NCI-H1092 treated with DMSO at 0.1 percent for 48 hours (cell line): ENCODE results near the gene KIF26B.

Experiments used
- DNase-seq: peaks from one replicate; lab custom pipeline; 2025; lab: John Stamatoyannopoulos, UW

KIF26B gene

DNA sequence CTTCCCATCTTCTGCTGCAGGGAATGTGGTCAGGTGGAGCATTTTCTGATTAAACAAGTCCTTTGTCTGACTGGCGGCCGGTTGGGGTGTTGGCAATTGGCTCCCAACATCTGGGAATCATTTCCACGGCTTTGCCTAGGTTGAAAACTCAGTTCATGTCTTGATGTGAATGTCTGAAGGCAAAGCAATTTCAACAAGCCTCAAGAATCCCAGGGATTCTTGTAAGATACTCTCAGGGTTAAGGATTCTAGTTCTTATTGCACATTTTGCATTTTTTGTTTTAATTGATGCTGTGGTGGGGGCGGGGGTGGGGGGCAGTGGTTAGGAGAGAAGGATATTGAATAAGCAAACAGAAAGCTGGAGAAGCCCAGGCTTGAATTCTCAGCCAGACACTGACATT is 273.9 kb downstream of the KIF26B start:
- DNase-seq: no peak

DNA sequence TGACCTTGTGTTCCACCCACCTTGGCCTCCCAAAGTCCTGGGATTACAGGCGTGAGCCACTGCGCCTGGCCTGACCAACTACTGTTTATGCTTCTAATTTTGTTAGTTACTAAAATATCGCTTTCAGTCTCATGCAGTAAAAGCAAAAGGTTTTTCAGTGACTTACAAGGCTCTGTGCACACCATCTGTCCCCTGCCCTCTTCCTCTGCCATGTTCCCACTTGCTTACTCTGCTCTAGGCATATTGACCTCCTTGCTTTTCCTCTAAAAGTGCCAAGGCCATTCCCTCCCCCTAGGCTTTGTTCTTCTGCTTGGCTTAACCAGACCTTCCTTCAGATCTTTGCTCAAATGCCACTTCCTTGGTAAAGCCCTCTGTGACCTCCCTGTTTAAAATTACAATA is 276.9 kb downstream of the KIF26B start:
- no peak for DNase-seq

DNA sequence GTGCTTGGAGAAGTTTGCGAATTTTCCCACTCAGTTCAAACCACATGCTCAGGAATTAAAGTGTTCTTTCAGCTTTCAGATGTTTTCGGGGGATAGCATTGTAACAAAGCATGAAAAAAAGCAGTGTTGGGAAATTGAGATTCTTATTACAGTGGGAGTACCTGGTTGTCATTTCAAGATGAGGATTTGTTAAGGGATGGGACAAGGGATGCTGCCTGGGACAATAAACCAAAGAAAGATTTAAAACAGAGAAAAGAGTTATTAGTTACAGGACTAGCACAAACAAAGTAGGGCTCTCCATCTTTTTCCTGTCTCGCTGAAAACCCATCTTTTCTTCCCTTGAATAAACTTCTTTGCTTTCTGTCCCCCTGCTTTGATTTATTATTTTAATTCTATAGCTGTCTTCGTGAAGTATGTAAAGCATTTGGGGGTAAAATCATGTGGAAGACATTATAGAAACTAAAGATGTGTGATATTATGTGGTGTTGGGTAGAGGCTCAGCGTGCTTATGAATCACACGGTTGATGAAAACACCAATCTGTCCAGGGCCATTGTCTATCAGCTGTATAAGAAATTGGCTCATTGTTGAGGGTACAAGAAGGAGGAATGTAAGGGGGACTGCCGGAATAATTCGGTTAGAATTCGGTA is 277.6 kb downstream of the KIF26B start:
- no peak for DNase-seq

DNA sequence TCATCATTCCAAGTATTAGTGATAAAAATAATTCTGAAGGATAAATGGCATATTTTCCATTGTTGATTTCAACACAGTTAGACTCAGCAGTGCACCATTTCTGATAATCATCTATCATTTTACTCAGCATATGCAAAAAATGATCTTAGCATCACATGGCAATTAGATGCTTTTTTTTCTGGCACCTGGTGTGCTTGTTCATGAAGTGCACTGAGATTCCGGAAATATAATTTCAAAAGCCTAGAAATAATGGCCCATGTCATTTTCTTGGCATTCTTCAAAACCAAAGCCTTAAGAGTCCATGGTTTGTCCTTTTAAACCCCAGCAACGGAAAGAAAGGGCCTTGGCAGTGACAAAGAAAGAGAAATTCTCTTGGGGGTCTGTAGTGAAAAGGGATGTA is 278.8 kb downstream of the KIF26B start:
- no peak for DNase-seq

DNA sequence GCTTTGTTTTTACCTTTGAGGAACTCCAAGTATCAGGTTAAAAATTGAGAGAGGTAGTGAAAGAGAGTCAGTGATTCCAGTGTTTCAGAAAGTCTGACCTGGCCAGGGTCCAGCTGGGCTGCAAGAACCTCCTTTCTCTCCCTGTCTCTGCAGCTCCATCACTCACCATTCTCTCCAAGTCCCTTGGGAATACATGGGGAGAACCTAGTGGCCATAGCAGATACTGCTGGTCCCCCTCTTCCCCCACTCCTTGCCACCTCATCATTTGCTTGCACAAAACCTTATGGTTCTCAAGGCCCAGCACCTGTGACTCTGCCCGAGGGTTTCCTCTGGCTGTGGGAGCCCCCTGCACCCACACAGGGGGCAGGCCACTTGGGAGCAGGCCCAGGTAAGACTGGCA is 279.5 kb downstream of the KIF26B start:
- DNase-seq: peak; percentile 21

DNA sequence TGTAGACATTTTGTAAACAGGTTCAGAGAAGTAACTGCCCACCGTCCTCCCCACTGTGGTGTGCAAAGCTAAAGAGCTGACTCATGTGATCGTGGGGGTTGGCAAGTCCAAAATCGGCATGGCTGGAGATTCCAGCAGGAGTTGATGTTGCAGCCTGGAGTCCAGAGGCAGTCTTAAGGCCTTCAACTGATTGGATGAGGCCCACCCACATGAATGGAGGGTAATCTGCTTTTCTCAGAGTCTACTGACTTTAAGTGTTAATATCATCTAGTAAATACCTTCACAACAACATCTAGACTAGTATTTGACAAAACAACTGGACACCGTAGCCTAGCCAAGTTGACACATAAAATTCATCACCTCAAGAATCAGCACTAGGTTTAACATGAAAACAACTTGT is 281.6 kb downstream of the KIF26B start:
- DNase-seq: no peak

DNA sequence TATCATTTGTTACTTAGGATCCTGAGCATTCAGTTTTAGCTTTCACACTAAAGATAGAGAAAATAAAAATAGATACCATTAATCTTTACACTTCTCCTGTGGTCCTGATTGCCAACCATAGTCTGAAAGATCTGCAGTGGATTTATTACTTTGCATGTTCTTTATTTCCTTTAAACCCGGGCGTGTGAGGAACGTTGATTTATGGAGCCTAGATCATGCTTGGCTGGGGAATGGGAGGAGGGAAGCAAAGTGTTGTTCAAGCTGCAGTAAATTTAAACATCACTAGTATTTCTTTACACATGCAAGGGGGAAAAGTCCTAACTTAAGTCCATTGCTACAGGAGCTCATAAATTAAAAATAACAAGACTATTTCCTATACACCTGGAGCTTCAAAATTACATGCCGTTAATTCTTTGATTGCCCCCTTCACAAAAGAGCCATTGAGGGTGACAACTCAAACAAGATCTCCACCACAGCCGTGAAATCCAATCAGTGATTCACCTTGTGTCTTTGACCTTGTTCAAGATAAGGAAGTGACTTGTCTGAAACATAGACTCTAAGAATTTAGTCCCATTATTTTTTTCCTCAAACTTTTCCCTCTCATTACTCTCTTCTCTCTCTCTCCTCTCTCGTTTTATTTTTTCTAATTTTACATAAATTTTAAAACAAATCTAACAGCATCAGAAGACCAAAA is 282.7 kb downstream of the KIF26B start:
- no peak for DNase-seq

DNA sequence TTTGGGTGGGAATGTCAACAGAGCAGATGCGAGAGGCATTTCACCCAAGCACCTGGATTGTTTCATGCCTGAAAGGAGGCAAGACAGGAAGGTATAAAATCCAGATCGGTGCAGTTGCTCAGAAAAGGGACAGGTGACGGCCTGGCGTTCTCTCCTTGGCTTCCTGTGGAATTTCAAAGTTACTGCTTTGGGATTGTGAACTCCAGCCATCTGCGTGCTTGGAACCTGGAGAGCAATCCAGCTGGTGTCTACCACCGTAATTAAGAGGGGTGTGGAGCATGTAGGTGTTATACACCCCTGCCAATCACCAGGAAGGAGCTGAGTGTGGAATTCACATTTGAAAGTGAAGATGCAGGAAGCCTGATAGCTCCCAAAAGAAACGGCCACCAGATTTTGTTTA is 286.1 kb downstream of the KIF26B start:
- no peak for DNase-seq

DNA sequence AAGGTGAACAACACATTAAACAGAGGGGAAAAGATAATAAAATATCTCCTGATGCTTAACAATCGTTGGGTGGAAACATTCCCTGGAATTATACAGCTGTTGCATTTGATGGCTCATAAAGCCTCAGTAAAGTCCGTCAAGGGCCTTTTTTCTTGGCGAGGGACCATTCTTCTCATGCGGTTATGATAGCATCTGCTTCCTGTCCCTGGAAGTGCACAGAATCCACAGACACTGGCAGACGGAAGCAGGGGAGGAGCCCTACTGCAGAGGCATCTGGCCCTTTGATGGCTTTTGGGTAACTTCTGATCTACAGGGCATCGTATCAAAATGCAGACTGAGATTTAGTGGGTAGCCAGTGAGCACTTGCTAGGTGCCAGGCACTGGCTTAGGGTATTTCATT is 286.9 kb downstream of the KIF26B start:
- peak; percentile 51 for DNase-seq

DNA sequence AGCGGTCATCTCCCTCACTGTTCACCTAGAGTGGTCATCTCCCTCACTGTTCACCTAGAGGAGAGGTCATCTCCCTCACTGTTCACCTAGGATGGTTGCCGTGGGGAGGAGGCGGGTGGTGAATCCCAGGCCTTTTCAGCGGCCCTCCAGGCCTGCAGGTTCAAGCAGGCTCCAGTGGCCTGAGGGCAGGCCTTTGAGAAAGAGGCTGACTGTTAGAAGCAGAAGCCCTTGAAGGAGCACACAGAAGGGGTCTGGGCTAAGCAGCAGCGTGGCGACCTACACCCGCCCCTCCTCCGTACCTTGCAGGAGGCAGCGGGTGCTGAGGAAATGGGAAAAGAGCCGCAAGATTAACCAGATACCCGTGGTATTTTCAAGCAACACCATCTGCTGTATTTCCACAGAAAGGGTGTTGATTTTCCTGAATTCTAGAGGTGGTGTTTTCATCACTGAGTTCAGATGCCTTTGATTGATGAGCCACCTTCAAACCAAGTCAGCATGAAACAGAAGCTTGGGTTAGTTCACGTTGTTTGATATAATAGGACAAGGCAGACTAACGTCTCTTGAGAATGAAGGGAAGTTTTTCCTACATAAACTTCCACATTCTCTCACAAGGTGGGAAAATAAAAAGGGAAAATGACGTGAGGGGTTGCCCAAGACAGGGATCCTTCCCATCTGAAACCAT is 289.5 kb downstream of the KIF26B start:
- DNase-seq: no peak

DNA sequence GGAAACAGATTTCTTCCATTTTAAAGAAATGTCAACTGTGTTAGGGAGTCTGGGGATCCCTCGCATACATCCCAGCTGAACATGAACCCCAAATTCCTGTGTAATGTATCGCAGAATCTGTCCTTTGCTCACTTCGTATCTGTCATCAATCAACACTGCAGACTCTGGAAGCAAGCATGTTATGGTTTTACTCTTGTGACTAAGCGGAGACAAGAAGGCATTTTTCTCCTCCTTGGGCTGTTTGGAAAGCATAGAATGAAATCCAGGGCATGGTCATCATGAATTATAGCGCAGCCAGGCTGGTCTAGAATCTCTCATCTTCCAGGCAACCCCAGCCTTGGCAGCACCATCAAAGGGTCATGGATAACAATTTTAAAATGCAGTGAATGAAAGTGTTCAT is 290.2 kb downstream of the KIF26B start:
- no peak for DNase-seq

DNA sequence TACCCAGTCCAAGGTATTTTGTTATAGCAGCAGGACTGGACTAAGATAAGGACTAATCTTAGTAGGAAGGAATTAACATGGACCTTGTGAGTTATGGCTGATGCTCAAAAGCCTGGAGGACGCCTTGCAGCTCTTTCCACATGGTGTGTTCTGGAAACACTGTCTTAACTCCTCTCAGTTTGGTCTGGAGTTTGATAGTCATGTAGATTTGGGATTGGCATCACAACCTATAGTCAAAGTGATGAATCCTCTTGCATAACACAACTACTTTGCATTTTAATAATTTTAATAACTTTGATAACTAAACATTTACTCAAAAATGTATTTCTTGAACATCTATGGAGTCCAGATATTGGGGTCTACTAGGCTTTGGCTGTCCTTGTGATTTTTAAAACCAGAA is 293.7 kb downstream of the KIF26B start:
- no peak for DNase-seq

DNA sequence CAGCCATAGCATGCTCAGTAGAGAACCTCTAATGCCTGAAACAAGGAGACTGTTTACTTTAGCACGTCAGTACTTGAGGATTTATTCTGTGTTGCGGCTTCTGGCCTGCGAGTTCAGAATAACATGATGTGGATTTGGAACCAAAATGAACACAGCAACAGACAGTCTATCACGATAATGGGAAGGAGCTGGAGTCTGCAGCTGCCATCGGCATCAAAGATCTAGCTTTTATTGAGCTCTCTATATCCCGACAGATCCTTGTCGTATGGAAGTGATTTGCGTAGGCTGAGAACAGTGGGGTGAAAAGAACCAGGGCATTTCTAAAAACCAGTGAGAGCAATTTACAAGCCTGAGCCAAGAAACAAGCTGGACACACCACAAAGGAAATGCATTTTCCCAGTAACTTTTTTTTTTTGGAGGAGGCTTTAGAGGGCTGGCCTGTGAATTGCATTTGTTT is 294.2 kb downstream of the KIF26B start:
- peak; percentile 70 for DNase-seq

DNA sequence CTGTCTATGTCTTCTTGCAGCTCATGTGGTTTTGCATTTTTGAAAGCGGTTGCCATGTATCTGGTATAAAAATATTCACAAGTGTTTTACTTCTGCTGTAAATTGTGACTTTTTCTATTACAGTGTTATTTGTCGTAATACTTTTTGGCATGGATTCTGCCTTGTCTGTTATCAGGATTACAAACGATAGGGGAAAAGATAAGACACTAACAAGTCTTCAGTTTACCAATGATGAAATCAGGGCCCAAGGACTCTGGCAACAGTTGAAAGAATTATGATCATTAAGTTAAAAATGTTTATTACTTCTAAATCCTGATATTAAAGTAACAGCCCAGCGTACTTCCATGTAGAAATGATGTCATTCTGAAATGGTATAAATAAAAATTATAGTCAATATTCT is 298.8 kb downstream of the KIF26B start:
- no peak for DNase-seq

DNA sequence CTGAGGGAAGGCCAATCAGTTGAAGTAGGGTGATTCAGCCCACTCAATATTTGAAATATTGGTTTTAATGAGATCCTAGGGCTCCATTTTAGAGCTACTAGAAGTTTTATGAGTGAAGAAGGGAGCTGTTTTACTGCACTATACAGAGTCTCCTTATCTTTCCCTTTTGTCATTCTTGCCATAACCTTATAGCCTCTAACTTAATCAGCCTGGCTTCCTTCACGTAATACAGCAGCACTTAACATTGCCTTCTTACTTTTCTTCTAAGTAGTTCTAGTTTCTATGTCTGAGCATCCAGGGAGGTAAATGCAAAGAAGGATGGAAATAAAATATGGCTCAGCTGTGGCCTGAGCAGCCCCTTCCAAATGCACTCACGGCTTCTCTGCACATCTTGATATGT is 299.3 kb downstream of the KIF26B start:
- DNase-seq: no peak

DNA sequence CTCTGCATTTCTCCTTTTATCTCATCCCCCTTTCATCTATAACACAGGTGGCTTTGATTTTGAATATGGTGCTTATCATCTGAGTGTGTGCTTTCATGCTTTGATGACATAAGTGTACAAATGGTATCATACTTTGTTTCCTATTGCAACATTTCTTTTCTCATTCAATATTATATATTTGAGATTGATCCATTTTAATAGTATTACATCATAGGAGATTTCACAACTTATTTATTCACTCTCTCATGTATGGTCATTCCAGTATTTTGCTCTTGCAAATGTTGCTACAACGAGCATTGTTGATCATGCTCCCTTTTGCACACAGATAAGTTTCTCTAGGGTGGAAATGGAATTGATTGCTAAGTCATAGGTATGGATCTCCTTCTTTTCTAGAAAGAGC is 302.8 kb downstream of the KIF26B start:
- no peak for DNase-seq

DNA sequence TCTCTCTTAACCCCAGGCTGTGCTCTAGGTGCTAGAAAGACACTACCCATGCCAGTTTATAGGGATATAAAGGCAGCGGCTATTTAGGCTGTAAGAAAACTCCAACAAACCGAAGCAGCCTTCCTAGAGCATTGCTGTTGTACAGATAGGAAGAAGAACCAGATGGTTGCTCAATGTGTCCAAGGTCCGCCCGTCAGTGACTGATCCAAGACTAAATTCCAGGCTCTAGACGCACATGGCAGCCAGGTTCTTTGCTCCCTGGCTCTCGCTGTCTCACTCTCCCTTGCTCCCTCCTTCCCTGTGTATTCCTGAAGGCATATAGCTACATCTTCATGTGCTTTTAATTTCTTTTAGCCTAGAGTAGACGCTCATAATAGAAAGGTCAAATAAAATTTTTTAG is 303.4 kb downstream of the KIF26B start:
- no peak for DNase-seq

DNA sequence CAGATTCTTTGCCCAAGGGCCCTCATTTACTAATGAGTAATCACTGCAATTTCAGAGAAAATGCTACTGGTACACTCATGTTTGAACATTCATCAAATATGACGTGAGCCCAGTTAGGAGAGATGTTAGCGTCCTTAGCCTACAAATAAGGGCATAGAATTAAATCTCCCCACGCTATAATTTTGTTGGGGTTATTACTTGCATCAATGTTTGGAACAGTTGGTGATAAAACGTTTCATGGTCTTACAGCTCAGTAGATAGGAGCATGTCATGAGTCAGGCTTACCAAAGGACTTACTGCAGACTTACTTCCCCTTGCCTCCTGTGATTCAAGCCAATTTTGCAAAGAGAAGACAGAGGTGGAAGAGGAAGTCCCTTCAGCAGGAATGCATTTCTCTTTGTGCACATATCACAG is 304.0 kb downstream of the KIF26B start:
- DNase-seq: no peak

DNA sequence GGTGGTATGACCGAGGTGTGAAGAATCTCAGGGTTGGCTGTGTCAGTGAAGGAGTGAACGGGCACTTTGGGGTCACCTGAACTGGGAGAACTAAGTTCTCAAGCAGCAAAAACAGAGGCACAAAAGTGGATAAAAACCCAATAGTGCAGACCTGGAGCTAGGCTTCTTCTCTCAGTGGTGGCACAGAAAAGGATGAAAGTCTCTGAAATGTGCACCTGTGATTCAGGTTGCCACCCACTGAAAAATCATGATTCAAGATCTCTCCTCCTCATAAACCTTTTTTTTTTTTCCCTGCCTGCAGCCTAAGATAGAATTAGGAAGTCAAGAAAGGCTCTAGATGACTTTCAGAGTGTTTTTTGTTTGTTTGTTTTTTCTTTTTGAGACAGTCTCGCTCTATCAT is 304.8 kb downstream of the KIF26B start:
- no peak for DNase-seq

DNA sequence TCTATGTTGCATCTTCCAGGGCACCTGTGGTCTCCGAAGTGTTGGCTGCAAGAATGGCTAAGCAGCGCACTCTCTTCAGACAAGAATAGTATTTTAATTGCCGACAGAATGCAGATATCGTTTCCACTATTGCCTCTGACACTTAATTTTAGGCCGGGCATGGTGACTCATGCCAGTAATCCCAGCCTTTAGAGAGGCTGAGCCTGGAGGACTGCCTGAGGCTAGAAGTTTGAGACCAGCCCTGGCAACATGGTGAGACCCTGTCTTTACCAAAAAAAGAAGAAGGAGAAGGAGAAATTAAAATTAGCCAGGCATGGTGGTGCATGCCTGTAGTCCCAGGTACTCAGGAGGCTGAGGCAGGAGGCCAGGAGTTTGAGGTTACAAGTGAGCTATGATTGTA is 306.9 kb downstream of the KIF26B start:
- no peak for DNase-seq

DNA sequence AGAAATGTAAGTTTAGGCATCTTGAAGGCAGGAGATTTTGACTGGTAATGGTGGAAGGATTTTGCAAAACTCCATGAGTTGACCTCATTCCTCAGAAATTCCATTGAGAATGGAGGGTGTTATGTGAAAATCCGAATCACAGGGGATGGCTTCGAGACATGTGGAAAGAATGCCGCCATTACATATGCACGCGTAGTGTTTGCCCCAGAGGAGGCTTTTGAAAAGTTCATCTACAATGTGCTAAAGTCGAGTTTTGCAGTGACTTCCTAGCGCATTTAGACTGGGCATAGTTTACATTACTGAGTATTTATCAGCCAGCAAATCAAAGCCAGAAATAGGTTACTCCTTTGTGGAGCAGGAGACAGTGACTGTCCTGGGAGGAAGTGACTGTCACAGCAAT is 307.4 kb downstream of the KIF26B start:
- DNase-seq: no peak

DNA sequence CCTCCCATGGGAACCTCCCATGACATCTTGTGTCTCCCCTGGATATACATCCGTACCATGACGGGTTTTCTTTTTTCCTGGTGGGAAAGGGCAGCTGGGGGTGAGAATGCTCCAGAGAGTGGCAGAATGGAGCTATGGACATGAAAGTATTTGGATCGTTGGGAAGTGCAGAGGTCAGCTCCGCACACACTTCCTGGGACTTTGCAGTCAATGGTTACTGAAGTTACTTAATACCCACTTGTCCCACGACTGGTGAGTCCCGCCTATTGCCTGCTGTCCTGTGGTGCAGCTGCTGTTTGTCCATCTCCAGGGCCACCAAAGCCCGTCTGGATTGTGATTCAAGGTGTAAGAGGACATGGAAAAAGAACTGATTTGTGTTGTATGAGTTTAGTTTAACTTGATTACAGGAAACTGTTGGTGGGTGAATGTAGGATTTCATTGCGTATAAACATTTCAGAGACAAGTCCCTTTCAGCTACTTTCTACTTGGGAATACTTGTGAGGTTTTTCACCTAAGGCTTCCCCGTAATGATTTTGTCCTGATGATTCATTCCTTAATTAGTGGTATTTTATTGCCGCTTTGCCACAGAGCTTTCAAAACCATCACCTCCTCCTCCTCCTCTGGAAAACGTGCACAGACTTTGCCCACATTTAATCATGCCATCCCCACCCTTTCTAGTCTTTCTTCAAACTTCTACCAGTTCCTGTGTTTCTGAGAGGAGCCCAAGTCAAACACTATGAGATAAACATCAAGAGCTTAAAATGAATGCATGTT is 308.8 kb downstream of the KIF26B start:
- no peak for DNase-seq

DNA sequence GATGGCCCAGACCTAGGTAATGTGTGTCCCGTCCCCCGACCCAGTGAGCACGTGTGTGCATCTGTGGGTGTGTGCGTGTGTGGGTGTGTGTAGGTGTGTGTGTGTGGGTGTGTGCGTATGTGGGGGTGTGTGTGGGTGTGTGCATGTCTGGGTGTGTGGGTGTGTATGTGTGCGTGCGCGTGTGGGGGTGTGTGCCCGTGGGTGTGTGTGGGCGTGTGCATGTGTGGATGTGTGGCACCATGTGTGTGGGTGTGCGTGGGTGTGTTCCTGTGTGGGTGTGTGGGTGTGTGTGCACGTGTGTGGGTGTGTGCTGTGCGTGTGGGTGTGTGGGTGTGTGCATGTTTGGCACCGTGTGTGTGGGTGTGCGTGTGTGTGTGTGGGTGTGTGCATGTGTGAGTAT is 309.5 kb downstream of the KIF26B start:
- DNase-seq: no peak
